ENCODE results near the gene ACTRT3. TPM values are rescaled to one million over a fixed set of nuclear protein-coding genes. Genes with fewer than 3 reads are reported as not detected.

ACTRT3 gene
- polyA plus RNA-seq, 1 experiment = 2.5 TPM

GRCh38 chr3:169764312-169764881 lies 5.0 kb downstream of the ACTRT3 start:
- peak overlapping the region; percentile 83 for H3K4me3 ChIP-seq (ENCODE audit: low read depth, low read length)
- no peak for TF ChIP-seq CTCF (IDR thresholded peaks at IDR 0.05; ENCODE audit: low read depth, low read length)
- H3K27ac ChIP-seq (ENCODE audit: low read depth, low read length) = peak overlapping the region; percentile 88
- no peak for DNase-seq (ENCODE audit: low read depth, low spot score)
- CTCF ChIA-PET = interaction anchor here (0.7 to 2.2 kb wide), 4 partner anchors 19 to 899 kb away, joined by 3 to 13 read pairs (median 8); no protein-coding TSS in a partner anchor
- H3K9me3 ChIP-seq (ENCODE audit: control insufficient read depth, insufficient read depth, low read length) = peaks cover 4% of the 10 kb centered on the region; the same call in 1 of the 2 replicates
- H3K27me3 ChIP-seq (ENCODE audit: control insufficient read depth, insufficient read depth, low read length) = no peaks in the 10 kb centered on the region
- POLR2A ChIA-PET = interaction anchor here (0.6 to 1.3 kb wide), 3 partner anchors 9 to 936 kb away, joined by 3 to 5 read pairs (median 5); partner anchors contain the start of genes MYNN and SEC62

GRCh38 chr3:169760479-169760878 lies 8.9 kb downstream of the ACTRT3 start:
- Histone ChIP-seq H3K27ac (ENCODE audit: low read depth, low read length) (no peak overlapping the region), H3K27me3 (ENCODE audit: control insufficient read depth, insufficient read depth, low read length) (no peaks in the 10 kb centered on the region), H3K4me3 (ENCODE audit: low read depth, low read length) (no peak overlapping the region), H3K9me3 (ENCODE audit: control insufficient read depth, insufficient read depth, low read length) (no peaks in the 10 kb centered on the region; the same call in 1 of the 2 replicates)
- ChIA-PET POLR2A (no interaction called here), CTCF (interaction anchor here (1.0 to 1.5 kb wide), 2 partner anchors 92 to 611 kb away, joined by 3 to 4 read pairs; no protein-coding TSS in a partner anchor)
- TF ChIP-seq CTCF (IDR thresholded peaks at IDR 0.05; ENCODE audit: low read depth, low read length) = no peak
- no peak for DNase-seq (ENCODE audit: low read depth, low spot score)

- Histone ChIP-seq H3K4me3 (ENCODE audit: low read depth, low read length) (no peak overlapping the region), H3K9me3 (ENCODE audit: control insufficient read depth, insufficient read depth, low read length) (no peaks in the 10 kb centered on the region; the same call in 1 of the 2 replicates), H3K27me3 (ENCODE audit: control insufficient read depth, insufficient read depth, low read length) (no peaks in the 10 kb centered on the region), H3K27ac (ENCODE audit: low read depth, low read length) (no peak overlapping the region)
- POLR2A ChIA-PET = interaction anchor here (0.6 kb wide), 1 partner anchor 93 kb away, joined by 4 read pairs; no protein-coding TSS in a partner anchor
- TF ChIP-seq CTCF (IDR thresholded peaks at IDR 0.05; ENCODE audit: low read depth, low read length) = no peak
- no peak for DNase-seq (ENCODE audit: low read depth, low spot score)
- CTCF ChIA-PET = interaction anchor here (1.4 kb wide), 1 partner anchor 10 kb away, joined by 3 read pairs; the partner anchor contains the start of gene ACTRT3
Measured at GRCh38 chr3:169759256-169759655, 10.1 kb downstream of the ACTRT3 start.

- POLR2A ChIA-PET = no interaction called here
- Histone ChIP-seq H3K27me3 (ENCODE audit: control insufficient read depth, insufficient read depth, low read length) (no peaks in the 10 kb centered on the region), H3K4me3 (ENCODE audit: low read depth, low read length) (no peak overlapping the region), H3K9me3 (ENCODE audit: control insufficient read depth, insufficient read depth, low read length) (no peaks in the 10 kb centered on the region; the same call in 1 of the 2 replicates), H3K27ac (ENCODE audit: low read depth, low read length) (no peak overlapping the region)
- TF ChIP-seq CTCF (IDR thresholded peaks at IDR 0.05; ENCODE audit: low read depth, low read length) = no peak
- CTCF ChIA-PET = interaction anchor here (1.4 kb wide), 1 partner anchor 11 kb away, joined by 3 read pairs; the partner anchor contains the start of gene ACTRT3
- no peak for DNase-seq (ENCODE audit: low read depth, low spot score)
Measured at GRCh38 chr3:169758359-169758994, 10.9 kb downstream of the ACTRT3 start.

GRCh38 chr3:169755488-169755887 lies 13.9 kb downstream of the ACTRT3 start:
- Histone ChIP-seq H3K9me3 (ENCODE audit: control insufficient read depth, insufficient read depth, low read length) (no peaks in the 10 kb centered on the region), H3K4me3 (ENCODE audit: low read depth, low read length) (no peak overlapping the region), H3K27me3 (ENCODE audit: control insufficient read depth, insufficient read depth, low read length) (no peaks in the 10 kb centered on the region), H3K27ac (ENCODE audit: low read depth, low read length) (no peak overlapping the region)
- no peak for DNase-seq (ENCODE audit: low read depth, low spot score)
- ChIA-PET CTCF (no interaction called here), POLR2A (no interaction called here)
- no peak for TF ChIP-seq CTCF (IDR thresholded peaks at IDR 0.05; ENCODE audit: low read depth, low read length)
